Measurements from ENCODE around the gene MDN1.
A peak's percentile ranks its signal among the peaks of the same experiment; 100 is the strongest.
"Not testable (repeated sequence)": the region's sequence is repeated elsewhere in the genome, so short reads cannot be mapped to it uniquely, and the experiment has no call there.

The MDN1 gene

GRCh38 chr6:89638320-89639195, 181.0 kb downstream of the MDN1 start, which contains the start of gene LYRM2:
LYRM2 (minus strand) TSS chr6:89638747; CDS start chr6:89638716, 31 bp downstream.
- H3K4me3 ChIP-seq (ENCODE audit: low read depth, low read length): peak within 1 kb of the TSS; percentile 82
- TF ChIP-seq CTCF (IDR thresholded peaks at IDR 0.05; ENCODE audit: low read depth, low read length, missing control alignments): no peak
- peak; percentile 68 for DNase-seq (ENCODE audit: low read depth)

GRCh38 chr6:89637960-89638319, 181.7 kb downstream of the MDN1 start:
- TF ChIP-seq CTCF (IDR thresholded peaks at IDR 0.05; ENCODE audit: low read depth, low read length, missing control alignments): no peak
- peak overlapping the region; percentile 82 for H3K4me3 ChIP-seq (ENCODE audit: low read depth, low read length)
- no peak for DNase-seq (ENCODE audit: low read depth)

- not testable (repeated sequence) for DNase-seq (ENCODE audit: low read depth); H3K4me3 ChIP-seq (ENCODE audit: low read depth, low read length)
Measured at GRCh38 chr6:89636412-89636811, 183.2 kb downstream of the MDN1 start.

- H3K4me3 ChIP-seq (ENCODE audit: low read depth, low read length): no peak overlapping the region
- no peak for DNase-seq (ENCODE audit: low read depth)
- no peak for TF ChIP-seq CTCF (IDR thresholded peaks at IDR 0.05; ENCODE audit: low read depth, low read length, missing control alignments)
Measured at GRCh38 chr6:89630488-89630887, 189.1 kb downstream of the MDN1 start.

GRCh38 chr6:89623749-89624148, 195.8 kb downstream of the MDN1 start:
- no peak overlapping the region for H3K4me3 ChIP-seq (ENCODE audit: low read depth, low read length)
- no peak for TF ChIP-seq CTCF (IDR thresholded peaks at IDR 0.05; ENCODE audit: low read depth, low read length, missing control alignments)
- no peak for DNase-seq (ENCODE audit: low read depth)

- H3K4me3 ChIP-seq (ENCODE audit: low read depth, low read length): no peak overlapping the region
- DNase-seq (ENCODE audit: low read depth): no peak
- TF ChIP-seq CTCF (IDR thresholded peaks at IDR 0.05; ENCODE audit: low read depth, low read length, missing control alignments): no peak
Measured at GRCh38 chr6:89619567-89619966, 200.0 kb downstream of the MDN1 start.

- H3K4me3 ChIP-seq (ENCODE audit: low read depth, low read length): no peak overlapping the region
- no peak for TF ChIP-seq CTCF (IDR thresholded peaks at IDR 0.05; ENCODE audit: low read depth, low read length, missing control alignments)
- DNase-seq (ENCODE audit: low read depth): no peak
Measured at GRCh38 chr6:89618026-89618425, 201.6 kb downstream of the MDN1 start.
